ENCODE measurements around the gene QRSL1.

QRSL1 gene

GRCh38 chr6:106659859-106660258 is 30.5 kb downstream of the QRSL1 start:
- no peak for DNase-seq (ENCODE audit: low spot score)
- H3K27ac ChIP-seq = no peak overlapping the region
- TF ChIP-seq CTCF (IDR thresholded peaks at IDR 0.05) = no peak
- H3K4me3 ChIP-seq = no peak overlapping the region

GRCh38 chr6:106662458-106662857 is 33.1 kb downstream of the QRSL1 start:
- no peak overlapping the region for H3K27ac ChIP-seq
- no peak for TF ChIP-seq CTCF (IDR thresholded peaks at IDR 0.05)
- DNase-seq (ENCODE audit: low spot score) = no peak

GRCh38 chr6:106666282-106667021 is 37.1 kb downstream of the QRSL1 start:
- H3K4me3 ChIP-seq = no peak overlapping the region
- no peak for TF ChIP-seq CTCF (IDR thresholded peaks at IDR 0.05)
- no peak overlapping the region for H3K27ac ChIP-seq
- no peak for DNase-seq (ENCODE audit: low spot score)

More at GRCh38 chr6:106662458-106662857, 33.1 kb downstream of the QRSL1 start:
- no peak overlapping the region for H3K4me3 ChIP-seq

- no peak overlapping the region for H3K27ac ChIP-seq
- no peak for TF ChIP-seq CTCF (IDR thresholded peaks at IDR 0.05)
- DNase-seq (ENCODE audit: low spot score) = no peak
- H3K4me3 ChIP-seq = no peak overlapping the region
Measured at GRCh38 chr6:106667022-106667402, 37.6 kb downstream of the QRSL1 start.

GRCh38 chr6:106670236-106670635 is 40.9 kb downstream of the QRSL1 start:
- no peak overlapping the region for H3K27ac ChIP-seq
- TF ChIP-seq CTCF (IDR thresholded peaks at IDR 0.05) = no peak
- H3K4me3 ChIP-seq = no peak overlapping the region
- DNase-seq (ENCODE audit: low spot score) = no peak

- TF ChIP-seq CTCF (IDR thresholded peaks at IDR 0.05) = no peak
- H3K4me3 ChIP-seq = no peak overlapping the region
- no peak for DNase-seq (ENCODE audit: low spot score)
Measured at GRCh38 chr6:106671651-106672050, 42.3 kb downstream of the QRSL1 start.

GRCh38 chr6:106674541-106675229 is 45.3 kb downstream of the QRSL1 start:
- Histone ChIP-seq H3K4me3 (no peak overlapping the region), H3K27ac (no peak overlapping the region)
- DNase-seq (ENCODE audit: low spot score) = no peak
- TF ChIP-seq CTCF (IDR thresholded peaks at IDR 0.05) = no peak

More at GRCh38 chr6:106671651-106672050, 42.3 kb downstream of the QRSL1 start:
- no peak overlapping the region for H3K27ac ChIP-seq
